ENCODE data around the gene ENPP3. TPM values are rescaled to one million over a fixed set of nuclear protein-coding genes. Genes with fewer than 3 reads are reported as not detected.

ENPP3 gene
- total and polyA plus RNA-seq, 4 donors: 0.31 to 2.9 (median 0.54) TPM

DNA sequence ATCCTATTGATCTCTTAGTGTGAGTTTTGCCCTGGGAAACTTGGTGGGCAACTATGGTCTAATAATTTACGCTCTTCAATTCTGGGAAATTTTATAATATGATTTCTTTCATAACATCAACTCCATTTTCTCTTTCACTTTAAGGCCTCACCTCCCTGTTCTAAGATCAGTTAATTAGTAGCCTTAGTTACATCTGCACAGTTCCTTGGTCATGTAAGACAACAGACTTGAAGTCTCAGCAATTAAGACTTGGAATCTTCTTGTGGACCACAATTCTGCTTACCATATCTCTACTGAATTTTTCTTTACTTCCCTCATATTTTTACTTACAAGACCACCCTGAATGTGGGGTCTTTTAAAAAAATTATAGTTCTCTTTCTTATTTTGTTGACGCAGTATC, 8.7 kb downstream of the ENPP3 start:
- H3K4me3 ChIP-seq: no peak overlapping the region
- ATAC-seq (ENCODE audit: insufficient read depth, low FRiP score) (no peak), DNase-seq (no peak)
- H3K36me3 ChIP-seq (ENCODE audit: control insufficient read depth in 4 of 4, insufficient read depth in 4 of 4, low read length in 4 of 4): no peaks in the 10 kb centered on the region
- no peaks in the 10 kb centered on the region for H3K9me3 ChIP-seq (ENCODE audit: control insufficient read depth in 4 of 4, insufficient read depth in 3 of 4, low read length in 3 of 4)
- no peak overlapping the region for H3K27ac ChIP-seq (ENCODE audit: low read depth in 1 of 2, low read length in 1 of 2)
- WGBS, 2 donors: 91 to 96% methylated on average over 2 of the region's 2 CpGs
- no peaks in the 10 kb centered on the region for H3K27me3 ChIP-seq (ENCODE audit: control insufficient read depth in 3 of 3, insufficient read depth in 3 of 3, low read length in 2 of 3)
- TF ChIP-seq, protein P1, sequence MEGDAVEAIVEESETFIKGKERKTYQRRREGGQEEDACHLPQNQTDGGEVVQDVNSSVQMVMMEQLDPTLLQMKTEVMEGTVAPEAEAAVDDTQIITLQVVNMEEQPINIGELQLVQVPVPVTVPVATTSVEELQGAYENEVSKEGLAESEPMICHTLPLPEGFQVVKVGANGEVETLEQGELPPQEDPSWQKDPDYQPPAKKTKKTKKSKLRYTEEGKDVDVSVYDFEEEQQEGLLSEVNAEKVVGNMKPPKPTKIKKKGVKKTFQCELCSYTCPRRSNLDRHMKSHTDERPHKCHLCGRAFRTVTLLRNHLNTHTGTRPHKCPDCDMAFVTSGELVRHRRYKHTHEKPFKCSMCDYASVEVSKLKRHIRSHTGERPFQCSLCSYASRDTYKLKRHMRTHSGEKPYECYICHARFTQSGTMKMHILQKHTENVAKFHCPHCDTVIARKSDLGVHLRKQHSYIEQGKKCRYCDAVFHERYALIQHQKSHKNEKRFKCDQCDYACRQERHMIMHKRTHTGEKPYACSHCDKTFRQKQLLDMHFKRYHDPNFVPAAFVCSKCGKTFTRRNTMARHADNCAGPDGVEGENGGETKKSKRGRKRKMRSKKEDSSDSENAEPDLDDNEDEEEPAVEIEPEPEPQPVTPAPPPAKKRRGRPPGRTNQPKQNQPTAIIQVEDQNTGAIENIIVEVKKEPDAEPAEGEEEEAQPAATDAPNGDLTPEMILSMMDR (IDR thresholded peaks at IDR 0.05; ENCODE audit: control extremely low read depth, extremely low read depth): no peak
- H3K4me1 ChIP-seq (ENCODE audit: control insufficient read depth in 5 of 5, insufficient read depth in 5 of 5, low read length in 5 of 5): no peaks in the 10 kb centered on the region
- no peak overlapping the region for H3K9ac ChIP-seq (ENCODE audit: insufficient read depth in 1 of 2, low read length in 2 of 2)

DNA sequence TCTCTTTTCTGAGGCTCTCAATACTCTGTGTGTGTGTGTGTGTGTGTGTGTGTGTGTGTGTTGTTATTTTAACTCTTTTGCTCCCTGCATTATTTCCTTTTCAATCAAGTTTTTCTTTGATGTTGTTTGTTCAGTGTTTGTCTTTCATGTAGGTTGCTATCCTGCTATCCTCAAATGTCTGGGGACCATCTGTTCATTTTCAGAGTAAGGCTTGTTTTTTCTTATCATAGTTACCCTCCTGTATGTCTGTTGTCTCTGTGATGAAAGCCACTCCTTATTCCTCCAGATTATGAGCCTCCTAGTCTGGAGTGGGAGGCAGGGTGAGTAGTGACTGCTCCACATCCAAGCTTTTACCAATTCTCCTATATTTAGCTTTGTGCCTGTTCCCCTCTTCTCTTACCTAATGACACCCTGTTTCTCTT, 9.2 kb downstream of the ENPP3 start:
- ATAC-seq (ENCODE audit: insufficient read depth, low FRiP score) (no peak), DNase-seq (no peak)
- TF ChIP-seq, protein P1 (IDR thresholded peaks at IDR 0.05; ENCODE audit: control extremely low read depth, extremely low read depth): no peak
- Histone ChIP-seq H3K4me1 (ENCODE audit: control insufficient read depth in 5 of 5, insufficient read depth in 5 of 5, low read length in 5 of 5) (no peaks in the 10 kb centered on the region), H3K9ac (ENCODE audit: insufficient read depth in 1 of 2, low read length in 2 of 2) (no peak overlapping the region), H3K27ac (ENCODE audit: low read depth in 1 of 2, low read length in 1 of 2) (no peak overlapping the region), H3K27me3 (ENCODE audit: control insufficient read depth in 3 of 3, insufficient read depth in 3 of 3, low read length in 2 of 3) (no peaks in the 10 kb centered on the region), H3K4me3 (no peak overlapping the region), H3K9me3 (ENCODE audit: control insufficient read depth in 4 of 4, insufficient read depth in 3 of 4, low read length in 3 of 4) (no peaks in the 10 kb centered on the region), H3K36me3 (ENCODE audit: control insufficient read depth in 4 of 4, insufficient read depth in 4 of 4, low read length in 4 of 4) (no peaks in the 10 kb centered on the region)

DNA sequence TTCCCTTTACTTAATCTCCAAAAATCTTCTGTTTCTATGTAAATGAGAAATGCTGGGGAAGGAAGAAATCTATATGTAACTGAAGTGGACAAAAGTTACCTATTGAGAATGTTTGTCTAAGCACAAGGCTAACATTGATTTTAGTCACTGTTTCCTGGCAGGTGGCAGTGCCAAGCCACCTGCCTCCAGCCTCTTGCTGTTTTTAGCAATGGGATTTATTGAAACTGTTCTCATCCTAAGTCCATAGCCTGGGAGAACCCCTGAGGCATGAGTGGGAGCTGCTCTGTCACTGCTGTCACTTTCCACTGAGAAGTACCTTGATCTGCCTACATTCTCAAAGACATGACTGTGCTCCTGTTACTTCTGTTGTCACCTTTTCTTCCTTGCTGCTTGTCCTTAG, 14.7 kb downstream of the ENPP3 start:
- no peaks in the 10 kb centered on the region for H3K27me3 ChIP-seq (ENCODE audit: control insufficient read depth in 3 of 3, insufficient read depth in 3 of 3, low read length in 2 of 3)
- no peak overlapping the region for H3K9ac ChIP-seq (ENCODE audit: insufficient read depth in 1 of 2, low read length in 2 of 2)
- H3K27ac ChIP-seq (ENCODE audit: low read depth in 1 of 2, low read length in 1 of 2): no peak overlapping the region
- TF ChIP-seq, protein P1 (IDR thresholded peaks at IDR 0.05; ENCODE audit: control extremely low read depth, extremely low read depth): no peak
- no peaks in the 10 kb centered on the region for H3K36me3 ChIP-seq (ENCODE audit: control insufficient read depth in 4 of 4, insufficient read depth in 4 of 4, low read length in 4 of 4)
- H3K9me3 ChIP-seq (ENCODE audit: control insufficient read depth in 4 of 4, insufficient read depth in 3 of 4, low read length in 3 of 4): no peaks in the 10 kb centered on the region
- H3K4me1 ChIP-seq (ENCODE audit: control insufficient read depth in 5 of 5, insufficient read depth in 5 of 5, low read length in 5 of 5): no peaks in the 10 kb centered on the region
- peak in 1 of 3 donors; percentile 25 for DNase-seq
- no peak overlapping the region for H3K4me3 ChIP-seq
- ATAC-seq (ENCODE audit: insufficient read depth, low FRiP score): no peak

DNA sequence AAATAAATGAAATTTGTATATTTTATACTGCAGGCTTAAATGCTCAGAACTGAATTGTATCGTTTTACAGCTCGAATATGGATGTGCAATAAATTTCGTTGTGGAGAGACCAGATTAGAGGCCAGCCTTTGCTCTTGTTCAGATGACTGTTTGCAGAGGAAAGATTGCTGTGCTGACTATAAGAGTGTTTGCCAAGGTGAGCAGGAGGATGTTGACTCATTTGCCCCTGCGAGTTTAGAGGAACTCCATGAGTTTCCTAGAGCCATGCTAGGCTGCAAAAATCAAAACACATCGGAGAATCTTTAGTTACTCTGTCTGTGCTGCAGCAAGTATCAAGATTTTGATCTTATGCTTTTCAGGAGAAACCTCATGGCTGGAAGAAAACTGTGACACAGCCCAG, 15.4 kb downstream of the ENPP3 start:
- H3K9me3 ChIP-seq (ENCODE audit: control insufficient read depth in 4 of 4, insufficient read depth in 3 of 4, low read length in 3 of 4): no peaks in the 10 kb centered on the region
- no peak overlapping the region for H3K4me3 ChIP-seq
- H3K36me3 ChIP-seq (ENCODE audit: control insufficient read depth in 4 of 4, insufficient read depth in 4 of 4, low read length in 4 of 4): no peaks in the 10 kb centered on the region
- ATAC-seq (ENCODE audit: insufficient read depth, low FRiP score) (peak; percentile 69), DNase-seq (no peak)
- H3K4me1 ChIP-seq (ENCODE audit: control insufficient read depth in 5 of 5, insufficient read depth in 5 of 5, low read length in 5 of 5): no peaks in the 10 kb centered on the region
- no peak overlapping the region for H3K9ac ChIP-seq (ENCODE audit: insufficient read depth in 1 of 2, low read length in 2 of 2)
- WGBS, 2 donors: 64 to 66% methylated on average over 5 of the region's 5 CpGs
- TF ChIP-seq, protein P1 (IDR thresholded peaks at IDR 0.05; ENCODE audit: control extremely low read depth, extremely low read depth): no peak
- no peak overlapping the region for H3K27ac ChIP-seq (ENCODE audit: low read depth in 1 of 2, low read length in 1 of 2)
- no peaks in the 10 kb centered on the region for H3K27me3 ChIP-seq (ENCODE audit: control insufficient read depth in 3 of 3, insufficient read depth in 3 of 3, low read length in 2 of 3)
